HepG2 (cell line): Measurements from ENCODE around the gene VAMP5. TPM values are rescaled to one million over a fixed set of nuclear protein-coding genes. Genes with fewer than 3 reads are reported as not detected.

Experiments used
- CREB3 ChIP-seq: sonication (generic); formaldehyde crosslinking; IDR thresholded peaks from 2 replicates; pipeline ENCODE4 v1.5.0; 2020; ENCODE audit warnings: missing genetic modification reagents
- DNMT3B ChIP-seq: conservative IDR thresholded peaks from 2 replicates; pipeline ENCODE4 v1.6.1; 2016; ENCODE audit warnings: missing biosample characterization, control low read depth
- EHMT2 ChIP-seq: fragments of 200-600 bp; sonication (generic); IDR thresholded peaks from 2 replicates; pipeline ENCODE4 v1.7.0; 2017; ENCODE audit warnings: antibody characterized with exemption, low read depth, low read length, borderline replicate concordance
- GFI1 ChIP-seq: sonication (generic); formaldehyde crosslinking; IDR thresholded peaks from 2 replicates; pipeline ENCODE4 v1.5.0; 2020; ENCODE audit warnings: missing genetic modification reagents, mild to moderate bottlenecking, borderline replicate concordance
- HDAC2 ChIP-seq: sonication (generic); formaldehyde crosslinking; IDR thresholded peaks from 2 replicates; pipeline ENCODE4 v1.4.0; 2020; ENCODE audit warnings: missing genetic modification reagents
- HNRNPL ChIP-seq: fragments of 200-400 bp; formaldehyde crosslinking; IDR thresholded peaks from 2 replicates; pipeline ENCODE4 v1.6.1; 2017; ENCODE audit warnings: mild to moderate bottlenecking, low read depth, low read length
- IRX3 ChIP-seq: sonication (generic); formaldehyde crosslinking; IDR thresholded peaks from 2 replicates; pipeline ENCODE4 v1.8.1; 2023; ENCODE audit warnings: mild to moderate bottlenecking, low read depth, missing genetic modification reagents, borderline replicate concordance
- KLF6 ChIP-seq: IDR thresholded peaks from 2 replicates; pipeline ENCODE4 v1.8.0; 2016; ENCODE audit warnings: missing biosample characterization, missing genetic modification reagents
- PITX1 ChIP-seq: sonication (generic); formaldehyde crosslinking; IDR thresholded peaks from 2 replicates; pipeline ENCODE4 v1.5.1; 2020; ENCODE audit warnings: mild to moderate bottlenecking, missing genetic modification reagents
- SIN3B ChIP-seq: fragments of 150-350 bp; IDR thresholded peaks from 2 replicates; pipeline ENCODE4 v1.6.1; 2014; ENCODE audit warnings: low read length
- STAT5B ChIP-seq: sonication (generic); formaldehyde crosslinking; IDR thresholded peaks from 2 replicates; pipeline ENCODE4 v1.4.0; 2020; ENCODE audit warnings: missing genetic modification reagents
- ZBTB46 ChIP-seq: sonication (generic); formaldehyde crosslinking; IDR thresholded peaks from 2 replicates; pipeline ENCODE4 v1.4.0; 2020; ENCODE audit warnings: mild to moderate bottlenecking, missing genetic modification reagents, borderline replicate concordance
- ZNF34 ChIP-seq: sonication (generic); formaldehyde crosslinking; IDR thresholded peaks from 2 replicates; pipeline ENCODE4 v1.4.0; 2020; ENCODE audit warnings: mild to moderate bottlenecking, missing genetic modification reagents, borderline replicate concordance
- ZNF558 ChIP-seq: sonication (generic); formaldehyde crosslinking; IDR thresholded peaks from 2 replicates; pipeline ENCODE4 v1.9.0; 2022; ENCODE audit warnings: mild to moderate bottlenecking, missing genetic modification reagents, borderline replicate concordance
- ZNF672 ChIP-seq: sonication (generic); formaldehyde crosslinking; IDR thresholded peaks from 2 replicates; pipeline ENCODE4 v1.8.1; 2022; ENCODE audit warnings: missing genetic modification reagents
- ZNF687 ChIP-seq: sonication (generic); formaldehyde crosslinking; IDR thresholded peaks from 2 replicates; pipeline ENCODE4 v1.5.1; 2020; ENCODE audit warnings: mild to moderate bottlenecking, missing genetic modification reagents, moderate library complexity
- ZNF850 ChIP-seq: sonication (generic); formaldehyde crosslinking; conservative IDR thresholded peaks from 2 replicates; pipeline ENCODE4 v1.9.0; 2021; ENCODE audit warnings: mild to moderate bottlenecking, missing genetic modification reagents
- ZNF883 ChIP-seq: sonication (generic); formaldehyde crosslinking; IDR thresholded peaks from 2 replicates; pipeline ENCODE4 v1.5.1; 2020; ENCODE audit warnings: mild to moderate bottlenecking, missing genetic modification reagents; ENCODE audit errors: not compliant biosample characterization
- polyA plus RNA-seq, 8 experiments: library from polyadenylated mRNA; depleted of rRNA in 3 of 8; stranded (reverse) in 7 of 8; unstranded in 1 of 8; fragments of >200 nt; fragmentation: Illumina TruSeq in 4 of 8; extraction: Trizol in 4 of 8; gene quantifications; 2 replicates each; pipeline versions ENCODE4 v1.2.1 to v1.2.3, GENCODE V29; 2011 to 2016; ENCODE audit warnings: low read depth in 4 of 8, missing spikeins in 1 of 8, mixed read lengths in 1 of 8; ENCODE audit not compliant: insufficient read depth in 1 of 8
- total RNA-seq, 5 experiments: library from RNA; depleted of rRNA; stranded (reverse); fragments of >200 nt; fragmentation: Illumina TruSeq; extraction: Trizol; gene quantifications; 2 replicates each; pipeline ENCODE4 v1.2.3, GENCODE V29; 2016; ENCODE audit warnings: low read depth in 1 of 5
- TF ChIP-seq, protein P1 (sequence below): sonication (generic); formaldehyde crosslinking; IDR thresholded peaks from 2 replicates; pipeline ENCODE4 v1.4.0; 2020; ENCODE audit warnings: missing genetic modification reagents, borderline replicate concordance

VAMP5 gene
- total and polyA plus RNA-seq, 2 of the 13 experiments (the other 11 are each of a cell fraction or from before 2014, with no cell fraction given), result 7.2 to 56.7 TPM

- TF ChIP-seq EHMT2, result no peak
- TF ChIP-seq HNRNPL, result peak; percentile 23
- TF ChIP-seq ZNF34 (CRISPR knock-in tag), result peak; percentile 94
- TF ChIP-seq KLF6, result peak; percentile 69; the same call in 1 of the 2 replicates
- TF ChIP-seq DNMT3B, result no peak
- peak; percentile 71 for TF ChIP-seq ZNF687 (CRISPR knock-in tag)
- peak; percentile 73 for TF ChIP-seq ZNF883 (CRISPR knock-in tag)
- peak; percentile 84 for TF ChIP-seq HDAC2
- TF ChIP-seq STAT5B (CRISPR knock-in tag), result peak; percentile 90; the same call in 1 of the 2 replicates
- peak; percentile 24; the same call in 1 of the 2 replicates for TF ChIP-seq IRX3 (CRISPR knock-in tag)
- no peak for TF ChIP-seq ZBTB46 (CRISPR knock-in tag)
- peak; percentile 27; the same call in 1 of the 2 replicates for TF ChIP-seq GFI1 (CRISPR knock-in tag)
- peak; percentile 94 for TF ChIP-seq ZNF850
- peak; percentile 73; the same call in 1 of the 2 replicates for TF ChIP-seq CREB3 (CRISPR knock-in tag)
- no peak; the same call in 1 of the 2 replicates for TF ChIP-seq SIN3B
- TF ChIP-seq, protein P1, sequence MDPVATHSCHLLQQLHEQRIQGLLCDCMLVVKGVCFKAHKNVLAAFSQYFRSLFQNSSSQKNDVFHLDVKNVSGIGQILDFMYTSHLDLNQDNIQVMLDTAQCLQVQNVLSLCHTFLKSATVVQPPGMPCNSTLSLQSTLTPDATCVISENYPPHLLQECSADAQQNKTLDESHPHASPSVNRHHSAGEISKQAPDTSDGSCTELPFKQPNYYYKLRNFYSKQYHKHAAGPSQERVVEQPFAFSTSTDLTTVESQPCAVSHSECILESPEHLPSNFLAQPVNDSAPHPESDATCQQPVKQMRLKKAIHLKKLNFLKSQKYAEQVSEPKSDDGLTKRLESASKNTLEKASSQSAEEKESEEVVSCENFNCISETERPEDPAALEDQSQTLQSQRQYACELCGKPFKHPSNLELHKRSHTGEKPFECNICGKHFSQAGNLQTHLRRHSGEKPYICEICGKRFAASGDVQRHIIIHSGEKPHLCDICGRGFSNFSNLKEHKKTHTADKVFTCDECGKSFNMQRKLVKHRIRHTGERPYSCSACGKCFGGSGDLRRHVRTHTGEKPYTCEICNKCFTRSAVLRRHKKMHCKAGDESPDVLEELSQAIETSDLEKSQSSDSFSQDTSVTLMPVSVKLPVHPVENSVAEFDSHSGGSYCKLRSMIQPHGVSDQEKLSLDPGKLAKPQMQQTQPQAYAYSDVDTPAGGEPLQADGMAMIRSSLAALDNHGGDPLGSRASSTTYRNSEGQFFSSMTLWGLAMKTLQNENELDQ, result peak; percentile 75; the same call in 1 of the 2 replicates
- TF ChIP-seq ZNF558 (CRISPR knock-in tag), result peak; percentile 70
- peak; percentile 86 for TF ChIP-seq ZNF672 (CRISPR knock-in tag)
- TF ChIP-seq PITX1, result no peak
These were observed 45.5 kb upstream of the VAMP5 start, which contains the start of gene MAT2A (continued) for GRCh38 chr2:85538507-85539360.
